NCI-H510A (cell line): ENCODE results near the gene USF2.

Experiments
- DNase-seq: peaks from one replicate; lab custom pipeline; 2025; lab: John Stamatoyannopoulos, UW

The USF2 gene

GRCh38 chr19:35265126-35265899 is 3.4 kb upstream of the USF2 start:
- no peak for DNase-seq

- DNase-seq: no peak
Measured at GRCh38 chr19:35265900-35266519, 2.8 kb upstream of the USF2 start.

GRCh38 chr19:35266520-35267352 is 2.0 kb upstream of the USF2 start:
- no peak for DNase-seq

GRCh38 chr19:35267353-35267817 is 1.4 kb upstream of the USF2 start:
- DNase-seq: no peak

DNA sequence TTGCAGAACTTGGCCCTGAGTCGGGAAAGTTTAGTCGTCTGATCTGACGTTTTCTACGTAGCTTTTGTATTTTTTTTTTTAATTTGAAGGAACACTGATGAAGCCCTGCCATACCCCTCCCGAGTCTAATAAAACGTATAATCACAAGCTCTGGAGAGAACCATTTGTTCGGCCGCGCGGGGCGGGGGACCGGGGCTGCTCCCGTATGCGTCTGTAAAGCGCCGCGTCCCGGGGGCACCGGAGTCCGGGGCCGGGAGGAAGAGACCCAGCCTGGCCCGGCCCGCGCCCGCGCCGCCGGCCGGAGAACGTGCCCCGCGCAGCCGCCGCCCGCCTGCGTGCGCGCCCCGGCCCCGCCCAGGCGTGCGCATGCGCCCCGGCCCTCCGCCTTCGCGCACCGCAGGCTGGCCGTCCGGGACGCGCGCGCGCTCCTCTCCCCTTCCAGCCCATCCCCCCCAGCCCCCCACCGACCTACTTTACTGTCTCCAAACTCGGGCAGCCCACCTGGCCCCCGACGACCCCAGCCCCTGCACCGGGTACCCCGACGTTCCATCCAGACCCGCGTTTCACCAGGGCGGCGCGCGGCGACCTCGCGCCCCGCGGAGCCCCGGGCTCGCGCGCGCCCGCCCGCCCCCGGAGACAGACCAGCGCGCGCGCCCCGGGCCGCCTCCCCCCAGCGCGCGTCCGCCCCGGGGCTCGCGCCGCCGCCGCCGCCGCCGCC is 785 bp upstream of the USF2 start:
- peak; percentile 61 for DNase-seq

GRCh38 chr19:35269438-35270117 is 816 bp downstream of the USF2 start:
- peak; percentile 72 for DNase-seq

DNA sequence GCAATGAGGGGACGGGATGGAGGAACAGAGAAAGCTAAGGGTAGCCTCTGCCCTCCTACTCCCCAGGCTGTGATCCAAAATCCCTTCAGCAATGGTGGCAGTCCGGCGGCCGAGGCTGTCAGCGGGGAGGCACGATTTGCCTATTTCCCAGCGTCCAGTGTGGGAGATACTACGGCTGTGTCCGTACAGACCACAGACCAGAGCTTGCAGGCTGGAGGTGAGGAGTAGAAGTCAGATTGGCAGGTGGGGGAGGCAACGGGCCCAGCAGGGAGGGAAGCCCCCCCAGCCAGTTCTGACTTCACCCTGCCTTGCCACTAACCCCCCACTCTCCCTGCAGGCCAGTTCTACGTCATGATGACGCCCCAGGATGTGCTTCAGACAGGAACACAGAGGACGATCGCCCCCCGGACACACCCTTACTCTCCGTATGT is 1.6 kb downstream of the USF2 start:
- no peak for DNase-seq

DNA sequence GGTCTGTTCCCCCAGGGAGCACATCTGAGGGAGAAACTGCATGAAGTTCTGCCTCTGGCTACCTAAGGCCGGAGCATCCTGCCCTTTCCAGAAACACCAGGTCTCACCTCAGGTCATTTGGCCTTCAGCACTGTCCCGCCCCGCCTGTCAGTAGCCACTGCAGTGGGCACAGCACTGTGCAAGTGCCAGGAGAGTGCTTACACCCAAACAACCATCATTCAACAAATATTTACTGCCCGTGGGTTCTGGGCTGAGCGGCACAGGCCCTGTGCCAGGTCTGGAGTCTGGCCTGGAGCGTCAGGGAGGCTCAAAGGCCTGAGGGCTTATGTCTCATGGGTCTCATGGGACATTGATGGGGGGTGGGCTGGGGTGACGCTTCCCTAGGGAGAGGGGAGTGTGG is 2.8 kb downstream of the USF2 start:
- no peak for DNase-seq

DNA sequence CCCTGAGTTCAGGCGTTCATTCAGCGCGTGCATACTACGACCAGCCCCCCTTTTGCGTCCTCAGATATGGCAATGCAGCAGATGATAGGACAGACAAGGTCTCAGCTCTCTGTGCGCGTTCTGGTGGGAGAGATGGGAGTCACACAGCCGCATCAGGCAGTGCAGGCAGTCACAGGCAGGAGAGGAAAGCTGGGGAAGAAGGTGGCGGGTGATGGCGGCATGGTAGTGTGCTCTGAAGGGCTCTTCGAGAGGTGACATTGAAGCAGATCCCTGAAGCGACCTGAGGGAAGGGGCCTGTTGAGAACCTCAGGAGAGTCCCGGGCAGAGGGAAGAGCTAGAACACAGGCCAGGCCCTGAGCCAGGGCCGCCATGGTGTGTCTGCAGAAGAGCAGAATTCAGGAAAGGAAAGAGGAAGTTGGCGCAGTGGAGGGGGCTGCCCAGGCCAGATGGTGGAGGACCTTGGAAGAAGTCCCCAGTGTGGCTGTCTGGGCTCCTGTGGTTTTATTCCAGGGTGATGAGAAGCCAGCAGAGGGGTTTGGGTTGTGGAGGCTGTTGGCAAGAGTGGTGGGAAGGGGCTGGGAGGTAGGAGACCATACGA is 3.5 kb downstream of the USF2 start:
- no peak for DNase-seq

DNA sequence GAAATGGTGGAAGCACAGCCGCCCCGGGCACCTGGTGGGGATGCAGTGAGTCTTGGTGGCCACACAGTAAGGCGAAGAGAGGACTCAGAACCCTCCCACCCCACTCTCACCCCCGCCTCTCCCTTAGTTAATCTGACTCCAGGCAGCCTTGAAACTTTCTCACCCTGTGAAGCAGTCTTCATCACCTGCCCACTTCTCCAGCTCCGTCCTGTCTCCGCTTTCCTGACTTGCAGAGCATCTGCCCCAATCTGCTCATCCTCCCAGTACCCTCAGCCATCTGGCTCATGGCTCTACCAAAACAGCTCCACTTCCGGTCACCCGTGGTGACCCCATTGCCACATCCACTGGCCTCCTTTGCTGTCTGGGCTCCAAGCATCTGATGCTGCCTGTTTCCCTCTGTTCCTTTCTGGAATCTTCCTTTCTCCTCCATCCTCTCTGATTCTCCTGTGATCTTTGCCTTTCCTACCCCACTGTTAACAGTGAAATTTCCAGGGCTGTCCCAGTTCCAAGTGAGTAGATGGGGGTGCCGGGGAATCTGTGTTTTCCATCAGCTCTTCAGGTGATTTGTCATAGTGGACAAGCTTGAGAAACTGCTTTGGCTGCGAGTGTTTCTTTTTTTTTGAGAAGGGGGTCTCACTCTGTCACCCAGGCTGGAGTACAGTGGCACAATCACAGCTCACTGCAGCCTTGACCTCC is 4.3 kb downstream of the USF2 start:
- no peak for DNase-seq

GRCh38 chr19:35273686-35274259 is 5.0 kb downstream of the USF2 start:
- DNase-seq: no peak

- no peak for DNase-seq
Measured at GRCh38 chr19:35274323-35274722, 5.6 kb downstream of the USF2 start.

- DNase-seq: no peak
Measured at GRCh38 chr19:35276706-35277281, 8.0 kb downstream of the USF2 start.

DNA sequence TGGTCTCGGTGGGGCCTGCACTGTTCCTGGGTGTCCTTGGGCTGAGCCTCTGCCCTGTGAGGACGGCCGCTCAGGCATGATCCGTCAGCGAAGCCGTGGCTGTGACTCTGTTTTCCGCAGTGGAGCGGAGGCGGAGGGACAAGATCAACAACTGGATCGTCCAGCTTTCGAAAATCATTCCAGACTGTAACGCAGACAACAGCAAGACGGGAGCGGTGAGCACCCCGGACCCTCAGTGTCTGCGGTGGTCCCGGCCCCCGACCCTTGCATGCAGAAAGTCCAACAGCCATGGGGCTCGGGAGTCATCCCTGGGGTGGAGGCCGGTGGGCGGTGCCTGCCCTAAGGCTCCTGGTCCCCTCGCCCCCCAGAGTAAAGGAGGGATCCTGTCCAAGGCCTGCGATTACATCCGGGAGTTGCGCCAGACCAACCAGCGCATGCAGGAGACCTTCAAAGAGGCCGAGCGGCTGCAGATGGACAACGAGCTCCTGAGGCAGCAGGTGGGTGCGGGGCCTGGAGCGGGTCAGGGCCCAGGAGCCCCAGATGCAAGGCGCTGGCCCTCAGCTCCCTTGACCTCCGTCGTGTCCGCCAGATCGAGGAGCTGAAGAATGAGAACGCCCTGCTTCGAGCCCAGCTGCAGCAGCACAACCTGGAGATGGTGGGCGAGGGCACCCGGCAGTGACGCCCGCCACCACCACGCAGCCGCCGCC is 10.0 kb downstream of the USF2 start:
- DNase-seq: no peak

- no peak for DNase-seq
Measured at GRCh38 chr19:35279374-35279773, 10.6 kb downstream of the USF2 start.

DNA sequence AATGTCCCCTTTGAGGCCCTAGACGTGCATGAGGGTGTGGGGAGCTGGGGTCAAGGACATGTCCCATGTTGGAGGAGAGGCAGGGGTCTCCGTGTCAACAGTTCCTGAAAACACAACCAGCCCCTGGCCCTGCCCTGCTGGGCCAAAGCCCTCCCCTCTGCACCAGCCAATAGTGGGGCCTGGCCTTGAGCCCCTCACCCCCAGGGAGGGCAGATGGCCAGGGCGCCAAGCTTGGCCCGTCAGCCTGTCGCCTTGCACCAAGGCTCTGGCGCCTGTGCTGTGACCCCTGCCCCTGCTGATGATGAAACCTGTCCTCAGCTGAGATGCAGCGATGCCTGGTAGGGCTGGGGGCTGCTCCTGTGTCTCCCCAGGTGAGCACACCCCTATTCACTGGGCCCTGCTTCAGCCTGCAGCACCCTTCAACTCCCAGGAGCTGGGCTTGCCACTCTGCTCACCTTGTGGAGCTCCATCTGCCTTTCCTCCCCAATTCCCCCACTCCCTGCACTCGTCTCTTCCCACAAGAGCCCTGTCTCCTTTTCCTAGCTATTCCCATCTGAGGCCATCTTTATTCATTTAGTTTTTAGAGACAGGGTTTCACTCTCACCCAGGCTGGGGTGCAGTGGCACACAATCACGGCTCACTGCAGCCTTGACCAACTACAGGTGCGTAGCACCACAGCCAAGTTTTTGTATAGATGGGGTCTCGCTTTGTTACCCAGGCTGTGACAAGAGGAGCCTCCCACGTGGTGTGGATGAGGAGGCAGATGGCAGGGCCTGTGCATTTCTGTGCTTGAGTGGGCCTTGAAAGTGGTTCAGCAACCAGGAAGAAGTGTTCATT is 11.4 kb downstream of the USF2 start:
- no peak for DNase-seq

GRCh38 chr19:35281303-35281702 is 12.5 kb downstream of the USF2 start:
- DNase-seq: no peak
